Gastrocnemius medialis (tissue), 4 donors: ENCODE results near the gene MACROD1.

Experiments used
- POLR2A ChIP-seq, 2 donors: fragments of 450-650 bp; IDR thresholded peaks; one replicate each; pipeline ENCODE4 v1.6.1; 2017; ENCODE audit warnings: antibody characterized with exemption in 2 of 2, mild to moderate bottlenecking in 2 of 2, moderate library complexity in 2 of 2
- TF ChIP-seq, protein P1 (sequence below), 5 experiments: fragments of 450-650 bp in 3 of 5; fragments of 200-600 bp in 2 of 5; sonication (generic) in 2 of 5; IDR thresholded peaks in 4 of 5; conservative IDR thresholded peaks in 1 of 5; 1 replicate in 4 of 5; 2 replicates in 1 of 5; pipeline ENCODE4 v1.5.1; 2016 to 2019; ENCODE audit warnings: antibody characterized with exemption in 5 of 5, mild to moderate bottlenecking in 3 of 5, moderate library complexity in 3 of 5

DNA sequence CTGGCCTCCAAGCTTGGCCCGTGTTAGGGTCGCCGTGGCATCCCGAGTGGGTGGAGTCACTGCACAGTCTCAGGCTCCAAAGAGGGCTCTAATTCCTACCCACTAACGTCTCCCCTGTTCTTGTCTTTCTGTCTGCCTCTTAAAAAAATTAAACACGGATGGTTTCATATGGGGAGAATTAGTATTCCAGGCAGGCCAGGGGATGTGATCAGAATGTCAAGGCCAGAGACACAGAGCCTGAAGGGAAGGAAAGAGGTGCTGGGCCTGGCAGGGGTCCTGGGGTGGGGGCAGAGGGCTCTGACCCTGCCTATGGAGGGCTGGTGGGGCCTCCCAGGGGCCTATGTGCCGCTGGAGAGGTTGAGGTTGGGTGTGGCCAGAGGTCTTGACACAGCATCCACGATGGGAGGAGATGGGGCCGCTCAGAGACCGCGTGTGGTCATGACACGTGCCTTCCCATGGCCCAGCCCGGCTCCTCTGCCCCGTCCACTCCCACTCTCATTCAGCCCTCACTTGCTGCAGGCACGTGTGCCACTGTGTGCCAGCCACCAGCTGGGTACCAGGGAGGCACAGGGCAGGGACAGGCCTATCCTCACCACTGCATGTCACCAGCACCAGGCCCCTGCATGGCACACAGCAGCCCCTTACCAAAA, 73.7 kb downstream of the MACROD1 start:
- TF ChIP-seq, protein P1, sequence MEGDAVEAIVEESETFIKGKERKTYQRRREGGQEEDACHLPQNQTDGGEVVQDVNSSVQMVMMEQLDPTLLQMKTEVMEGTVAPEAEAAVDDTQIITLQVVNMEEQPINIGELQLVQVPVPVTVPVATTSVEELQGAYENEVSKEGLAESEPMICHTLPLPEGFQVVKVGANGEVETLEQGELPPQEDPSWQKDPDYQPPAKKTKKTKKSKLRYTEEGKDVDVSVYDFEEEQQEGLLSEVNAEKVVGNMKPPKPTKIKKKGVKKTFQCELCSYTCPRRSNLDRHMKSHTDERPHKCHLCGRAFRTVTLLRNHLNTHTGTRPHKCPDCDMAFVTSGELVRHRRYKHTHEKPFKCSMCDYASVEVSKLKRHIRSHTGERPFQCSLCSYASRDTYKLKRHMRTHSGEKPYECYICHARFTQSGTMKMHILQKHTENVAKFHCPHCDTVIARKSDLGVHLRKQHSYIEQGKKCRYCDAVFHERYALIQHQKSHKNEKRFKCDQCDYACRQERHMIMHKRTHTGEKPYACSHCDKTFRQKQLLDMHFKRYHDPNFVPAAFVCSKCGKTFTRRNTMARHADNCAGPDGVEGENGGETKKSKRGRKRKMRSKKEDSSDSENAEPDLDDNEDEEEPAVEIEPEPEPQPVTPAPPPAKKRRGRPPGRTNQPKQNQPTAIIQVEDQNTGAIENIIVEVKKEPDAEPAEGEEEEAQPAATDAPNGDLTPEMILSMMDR (IDR thresholded peaks at IDR 0.05 in 4 of 5, conservative IDR thresholded peaks at IDR 0.05 in 1 of 5): no peak
- TF ChIP-seq POLR2A (IDR thresholded peaks at IDR 0.05): no peak
